ENCODE data around the gene CLDN15.

DNA sequence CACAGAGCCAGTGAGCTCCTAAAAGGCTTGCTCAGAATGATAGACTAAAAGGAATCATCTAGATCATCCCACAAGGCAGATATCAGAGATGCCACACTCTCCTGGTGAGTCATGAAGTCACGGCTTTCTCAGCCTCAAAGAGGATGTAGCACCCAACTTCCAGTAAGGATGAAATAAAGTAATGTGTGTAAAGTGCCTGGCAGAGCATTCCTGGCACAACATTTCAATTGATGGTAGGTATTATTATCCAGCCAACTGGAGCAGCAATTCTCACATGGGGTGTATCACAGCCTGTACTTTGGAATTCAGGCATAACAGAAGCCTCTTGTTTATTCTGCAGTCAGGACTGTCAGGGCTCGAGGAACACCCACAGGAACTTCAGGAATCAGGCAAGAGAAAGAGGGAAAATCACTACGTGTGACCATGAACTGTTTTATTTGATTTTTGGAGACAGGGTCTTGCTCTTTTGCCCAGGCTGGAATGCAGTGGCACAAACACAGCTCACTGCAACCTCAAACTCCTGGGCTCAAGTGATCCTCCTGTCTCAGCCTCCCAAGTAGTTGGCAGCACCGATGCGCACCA lies 52.3 kb downstream of the CLDN15 start:
- TF ChIP-seq, protein P1, sequence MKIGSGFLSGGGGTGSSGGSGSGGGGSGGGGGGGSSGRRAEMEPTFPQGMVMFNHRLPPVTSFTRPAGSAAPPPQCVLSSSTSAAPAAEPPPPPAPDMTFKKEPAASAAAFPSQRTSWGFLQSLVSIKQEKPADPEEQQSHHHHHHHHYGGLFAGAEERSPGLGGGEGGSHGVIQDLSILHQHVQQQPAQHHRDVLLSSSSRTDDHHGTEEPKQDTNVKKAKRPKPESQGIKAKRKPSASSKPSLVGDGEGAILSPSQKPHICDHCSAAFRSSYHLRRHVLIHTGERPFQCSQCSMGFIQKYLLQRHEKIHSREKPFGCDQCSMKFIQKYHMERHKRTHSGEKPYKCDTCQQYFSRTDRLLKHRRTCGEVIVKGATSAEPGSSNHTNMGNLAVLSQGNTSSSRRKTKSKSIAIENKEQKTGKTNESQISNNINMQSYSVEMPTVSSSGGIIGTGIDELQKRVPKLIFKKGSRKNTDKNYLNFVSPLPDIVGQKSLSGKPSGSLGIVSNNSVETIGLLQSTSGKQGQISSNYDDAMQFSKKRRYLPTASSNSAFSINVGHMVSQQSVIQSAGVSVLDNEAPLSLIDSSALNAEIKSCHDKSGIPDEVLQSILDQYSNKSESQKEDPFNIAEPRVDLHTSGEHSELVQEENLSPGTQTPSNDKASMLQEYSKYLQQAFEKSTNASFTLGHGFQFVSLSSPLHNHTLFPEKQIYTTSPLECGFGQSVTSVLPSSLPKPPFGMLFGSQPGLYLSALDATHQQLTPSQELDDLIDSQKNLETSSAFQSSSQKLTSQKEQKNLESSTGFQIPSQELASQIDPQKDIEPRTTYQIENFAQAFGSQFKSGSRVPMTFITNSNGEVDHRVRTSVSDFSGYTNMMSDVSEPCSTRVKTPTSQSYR (CRISPR knock-in tag; IDR thresholded peaks at IDR 0.05) = no peak
- TF ChIP-seq CTCF (IDR thresholded peaks at IDR 0.05) (no peak), FOXJ3 (CRISPR knock-in tag; IDR thresholded peaks at IDR 0.05; ENCODE audit: borderline replicate concordance) (no peak), SP1 (CRISPR knock-in tag; conservative IDR thresholded peaks at IDR 0.05) (no peak), JUN (CRISPR knock-in tag; IDR thresholded peaks at IDR 0.05) (no peak), KAT7 (CRISPR knock-in tag; IDR thresholded peaks at IDR 0.05; ENCODE audit: borderline replicate concordance) (no peak), PREB (CRISPR knock-in tag; IDR thresholded peaks at IDR 0.05; ENCODE audit: borderline replicate concordance) (no peak), MAX (CRISPR knock-in tag; IDR thresholded peaks at IDR 0.05) (no peak), SMAD4 (CRISPR knock-in tag; IDR thresholded peaks at IDR 0.05) (no peak), NR2C2 (CRISPR knock-in tag; IDR thresholded peaks at IDR 0.05) (no peak), NR1H2 (CRISPR knock-in tag; IDR thresholded peaks at IDR 0.05) (no peak)
- TF ChIP-seq, protein P2, sequence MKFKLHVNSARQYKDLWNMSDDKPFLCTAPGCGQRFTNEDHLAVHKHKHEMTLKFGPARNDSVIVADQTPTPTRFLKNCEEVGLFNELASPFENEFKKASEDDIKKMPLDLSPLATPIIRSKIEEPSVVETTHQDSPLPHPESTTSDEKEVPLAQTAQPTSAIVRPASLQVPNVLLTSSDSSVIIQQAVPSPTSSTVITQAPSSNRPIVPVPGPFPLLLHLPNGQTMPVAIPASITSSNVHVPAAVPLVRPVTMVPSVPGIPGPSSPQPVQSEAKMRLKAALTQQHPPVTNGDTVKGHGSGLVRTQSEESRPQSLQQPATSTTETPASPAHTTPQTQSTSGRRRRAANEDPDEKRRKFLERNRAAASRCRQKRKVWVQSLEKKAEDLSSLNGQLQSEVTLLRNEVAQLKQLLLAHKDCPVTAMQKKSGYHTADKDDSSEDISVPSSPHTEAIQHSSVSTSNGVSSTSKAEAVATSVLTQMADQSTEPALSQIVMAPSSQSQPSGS (CRISPR knock-in tag; IDR thresholded peaks at IDR 0.05; ENCODE audit: borderline replicate concordance, low read depth) = no peak

All from WTC11 (cell line).